Ascending aorta (tissue), 2 donors: ENCODE data around the gene COPS4. TPM values are rescaled to one million over a fixed set of nuclear protein-coding genes. Genes with fewer than 3 reads are reported as not detected.

Experiments
- DNase-seq, 2 donors: peaks; one replicate each; pipeline ENCODE4 v3.0.0-alpha.2; 2019; ENCODE audit warnings: low spot score in 2 of 2
- H3K27ac ChIP-seq, 2 donors: fragments of 200-600 bp; sonication (generic); one replicate each; pipeline ENCODE4 v1.5.1; 2016 to 2017; ENCODE audit warnings: mild to moderate bottlenecking in 1 of 2
- H3K27me3 ChIP-seq: fragments of 200-600 bp; sonication (generic); one replicate; pipeline ENCODE4 v1.5.1; 2017
- H3K36me3 ChIP-seq, 2 donors: fragments of 200-600 bp; sonication (generic); one replicate each; pipeline ENCODE4 v1.5.1; 2016
- H3K4me1 ChIP-seq, 2 donors: fragments of 200-600 bp; sonication (generic); one replicate each; pipeline ENCODE4 v1.5.1; 2016 to 2017; ENCODE audit warnings: mild to moderate bottlenecking in 1 of 2
- H3K4me3 ChIP-seq, 2 donors: fragments of 200-600 bp; sonication (generic); one replicate each; pipeline ENCODE4 v1.5.1; 2016 to 2017; ENCODE audit warnings: mild to moderate bottlenecking in 1 of 2
- H3K9me3 ChIP-seq, 2 donors: fragments of 200-600 bp; sonication (generic); one replicate each; pipeline ENCODE4 v1.5.1; 2016
- intact Hi-C: fragments of 100-400 bp; cut with DNase I; formaldehyde crosslinking; loops from one replicate; pipeline ENCODE4 v1.15.1; 2023
- total RNA-seq: library from RNA; depleted of rRNA; stranded (reverse); fragments of >200 nt; gene quantifications from one replicate; pipeline ENCODE4 v1.1.0, GENCODE V29; 2016
- TF ChIP-seq, protein P1 (sequence below), 3 experiments: fragments of 200-600 bp in 2 of 3; fragments of 450-650 bp in 1 of 3; sonication (generic) in 2 of 3; IDR thresholded peaks; one replicate each; pipeline ENCODE4 v1.5.1; 2016 to 2019; ENCODE audit warnings: antibody characterized with exemption in 3 of 3, mild to moderate bottlenecking in 1 of 3, moderate library complexity in 1 of 3

COPS4 gene
- total RNA-seq, 1 donor from 2014 or later, result 83.5 TPM

DNA sequence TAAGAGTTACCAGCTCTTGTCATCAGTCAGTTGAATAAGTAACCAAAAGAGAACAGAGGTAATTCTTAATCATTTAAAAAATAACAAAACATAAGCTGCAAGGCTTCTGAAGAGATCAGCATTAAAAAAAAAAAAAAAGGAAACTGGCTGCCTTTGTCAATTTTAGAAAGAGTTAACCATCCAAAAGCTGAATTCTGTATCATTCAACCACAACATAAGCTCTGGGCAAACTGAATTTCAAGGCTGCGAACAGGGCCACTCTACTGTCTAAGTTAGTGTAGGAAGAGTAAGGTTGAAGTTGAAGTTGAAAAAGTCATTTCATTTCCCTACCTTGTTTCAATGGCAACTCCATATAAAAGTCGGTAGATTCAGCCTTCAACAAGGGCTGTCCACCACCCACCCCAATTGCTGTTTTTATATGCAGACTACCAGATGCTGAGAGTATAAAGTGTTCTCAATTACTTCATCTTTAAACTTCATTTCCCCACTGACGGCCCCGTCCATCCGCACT, 23.2 kb upstream of the COPS4 start:
- intact Hi-C loops, result loop anchor here (1.0 to 10.0 kb wide), 7 partner anchors 111 to 1539 kb away; partner anchors contain the start of genes COQ2, HELQ, MRPS18C and RASGEF1B
- DNase-seq, result no peak
- no peaks in the 10 kb centered on the region for H3K27me3 ChIP-seq
- peaks cover 0 to 19% of the 10 kb centered on the region in 2 donors for H3K4me1 ChIP-seq
- no peaks in the 10 kb centered on the region for H3K36me3 ChIP-seq
- peak overlapping the region; percentile 78 to 88 for H3K4me3 ChIP-seq
- no peaks in the 10 kb centered on the region for H3K9me3 ChIP-seq
- peak overlapping the region; percentile 71 to 89 for H3K27ac ChIP-seq
- TF ChIP-seq, protein P1, sequence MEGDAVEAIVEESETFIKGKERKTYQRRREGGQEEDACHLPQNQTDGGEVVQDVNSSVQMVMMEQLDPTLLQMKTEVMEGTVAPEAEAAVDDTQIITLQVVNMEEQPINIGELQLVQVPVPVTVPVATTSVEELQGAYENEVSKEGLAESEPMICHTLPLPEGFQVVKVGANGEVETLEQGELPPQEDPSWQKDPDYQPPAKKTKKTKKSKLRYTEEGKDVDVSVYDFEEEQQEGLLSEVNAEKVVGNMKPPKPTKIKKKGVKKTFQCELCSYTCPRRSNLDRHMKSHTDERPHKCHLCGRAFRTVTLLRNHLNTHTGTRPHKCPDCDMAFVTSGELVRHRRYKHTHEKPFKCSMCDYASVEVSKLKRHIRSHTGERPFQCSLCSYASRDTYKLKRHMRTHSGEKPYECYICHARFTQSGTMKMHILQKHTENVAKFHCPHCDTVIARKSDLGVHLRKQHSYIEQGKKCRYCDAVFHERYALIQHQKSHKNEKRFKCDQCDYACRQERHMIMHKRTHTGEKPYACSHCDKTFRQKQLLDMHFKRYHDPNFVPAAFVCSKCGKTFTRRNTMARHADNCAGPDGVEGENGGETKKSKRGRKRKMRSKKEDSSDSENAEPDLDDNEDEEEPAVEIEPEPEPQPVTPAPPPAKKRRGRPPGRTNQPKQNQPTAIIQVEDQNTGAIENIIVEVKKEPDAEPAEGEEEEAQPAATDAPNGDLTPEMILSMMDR (IDR thresholded peaks at IDR 0.05), result no peak

DNA sequence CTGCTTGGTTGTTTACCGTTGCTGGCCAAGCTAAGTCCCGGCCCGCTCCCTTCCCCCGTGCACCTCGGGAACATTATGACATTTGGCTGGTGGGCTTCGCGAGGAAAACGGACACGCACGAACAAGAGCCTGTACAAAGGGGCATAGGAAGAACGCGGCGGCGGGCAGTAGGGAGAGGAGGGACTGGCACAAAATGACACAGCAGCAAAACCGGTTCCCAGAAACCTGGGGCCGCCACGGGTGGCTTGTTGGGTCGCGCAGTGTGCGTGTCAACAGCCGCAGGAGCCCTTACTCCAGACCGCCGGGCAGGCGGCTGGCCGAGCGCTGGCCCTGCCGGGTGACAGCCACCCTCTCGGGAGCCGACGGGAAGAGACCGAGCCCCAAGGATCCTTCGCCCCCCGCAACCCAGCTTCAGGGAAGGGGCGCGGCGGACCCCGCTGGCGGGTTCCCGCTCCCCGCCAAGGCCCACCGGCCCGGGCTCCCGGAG, 22.7 kb upstream of the COPS4 start:
- no peaks in the 10 kb centered on the region for H3K36me3 ChIP-seq
- peak overlapping the region; percentile 71 to 89 for H3K27ac ChIP-seq
- TF ChIP-seq, protein P1 (IDR thresholded peaks at IDR 0.05), result no peak
- H3K9me3 ChIP-seq, result no peaks in the 10 kb centered on the region
- peak overlapping the region; percentile 78 to 88 for H3K4me3 ChIP-seq
- H3K4me1 ChIP-seq, result peaks cover 0 to 19% of the 10 kb centered on the region in 2 donors
- no peaks in the 10 kb centered on the region for H3K27me3 ChIP-seq
- DNase-seq, result peak in 1 of 2 donors; percentile 71
- intact Hi-C loops, result loop anchor here (1.0 to 10.0 kb wide), 7 partner anchors 111 to 1540 kb away; partner anchors contain the start of genes COQ2, HELQ, MRPS18C and RASGEF1B

DNA sequence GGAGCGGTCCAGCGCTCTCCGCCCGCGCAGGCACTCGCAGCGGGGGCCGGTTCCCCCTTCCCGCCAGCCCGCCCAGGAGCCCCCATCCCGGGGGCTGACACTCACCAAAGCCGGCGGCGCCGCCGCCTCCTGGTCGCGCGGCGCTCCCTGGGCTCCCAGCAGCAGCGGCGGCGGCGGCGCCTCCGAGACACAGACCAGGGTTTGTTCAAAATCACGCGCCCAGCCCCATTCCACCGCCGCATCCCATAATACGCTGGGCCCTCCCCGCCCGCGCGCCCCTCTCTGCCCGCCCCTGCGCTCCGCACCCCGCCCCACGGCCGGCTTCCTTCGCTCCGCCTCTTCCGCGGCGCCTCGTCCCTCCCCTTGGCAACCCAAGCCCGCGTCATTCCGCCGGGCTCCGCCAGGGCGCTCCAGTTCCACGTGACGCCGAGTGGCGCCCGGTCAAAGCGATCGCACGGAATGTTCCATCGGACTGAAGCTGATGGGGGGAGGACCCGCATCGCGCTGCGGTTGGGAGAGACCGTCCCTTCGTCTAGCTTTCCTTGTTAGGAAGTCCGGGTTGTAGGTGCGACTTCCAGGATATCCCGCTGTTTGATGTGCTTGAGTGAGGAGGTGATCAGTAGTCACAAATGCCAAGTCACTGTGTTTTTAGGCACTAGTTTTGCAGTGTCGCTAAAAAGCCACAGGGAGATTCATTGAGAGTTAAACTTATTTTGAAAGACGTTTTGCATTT, 22.1 kb upstream of the COPS4 start:
- Histone ChIP-seq H3K27ac (peak overlapping the region; percentile 71 to 89), H3K4me1 (peaks cover 0 to 19% of the 10 kb centered on the region in 2 donors), H3K4me3 (peak overlapping the region; percentile 78 to 88), H3K9me3 (no peaks in the 10 kb centered on the region), H3K27me3 (no peaks in the 10 kb centered on the region), H3K36me3 (no peaks in the 10 kb centered on the region)
- TF ChIP-seq, protein P1 (IDR thresholded peaks at IDR 0.05), result peak; percentile 60 to 70 (median 63)
- peak; percentile 75 to 97 for DNase-seq
- intact Hi-C loops, result loop anchor here (1.0 to 10.0 kb wide), 8 partner anchors 22 to 1541 kb away; partner anchors contain the start of genes COPS4, COQ2, HELQ and MRPS18C

DNA sequence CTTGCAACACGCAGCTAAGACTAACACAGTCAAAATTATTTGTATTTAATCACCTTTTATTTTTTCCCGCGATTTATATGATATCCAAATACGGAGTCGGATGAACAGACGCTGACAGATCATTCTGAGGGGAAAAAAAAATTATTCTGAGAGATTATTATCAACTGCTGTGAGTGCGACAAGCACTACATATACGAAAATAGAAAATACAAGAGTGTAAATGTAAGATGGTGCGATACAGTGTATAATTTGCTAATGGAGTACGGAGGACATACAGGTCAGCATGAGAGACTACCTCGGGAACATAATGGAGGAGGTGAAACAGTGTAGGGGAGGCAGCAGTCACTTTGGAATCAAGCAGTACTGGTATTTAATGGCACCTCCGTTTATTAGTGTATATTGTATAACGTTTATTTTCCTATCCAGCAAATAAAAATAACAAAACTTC, 21.5 kb upstream of the COPS4 start:
- intact Hi-C loops, result loop anchor here (1.0 to 10.0 kb wide), 6 partner anchors 22 to 1541 kb away; partner anchors contain the start of genes COPS4, HELQ, MRPS18C and RASGEF1B
- TF ChIP-seq, protein P1 (IDR thresholded peaks at IDR 0.05), result no peak
- H3K27me3 ChIP-seq, result no peaks in the 10 kb centered on the region
- DNase-seq, result no peak
- peaks cover 0 to 15% of the 10 kb centered on the region in 2 donors for H3K4me1 ChIP-seq
- no peaks in the 10 kb centered on the region for H3K9me3 ChIP-seq
- peak overlapping the region; percentile 78 to 88 for H3K4me3 ChIP-seq
- H3K36me3 ChIP-seq, result no peaks in the 10 kb centered on the region
- peak overlapping the region; percentile 48 to 71 for H3K27ac ChIP-seq

DNA sequence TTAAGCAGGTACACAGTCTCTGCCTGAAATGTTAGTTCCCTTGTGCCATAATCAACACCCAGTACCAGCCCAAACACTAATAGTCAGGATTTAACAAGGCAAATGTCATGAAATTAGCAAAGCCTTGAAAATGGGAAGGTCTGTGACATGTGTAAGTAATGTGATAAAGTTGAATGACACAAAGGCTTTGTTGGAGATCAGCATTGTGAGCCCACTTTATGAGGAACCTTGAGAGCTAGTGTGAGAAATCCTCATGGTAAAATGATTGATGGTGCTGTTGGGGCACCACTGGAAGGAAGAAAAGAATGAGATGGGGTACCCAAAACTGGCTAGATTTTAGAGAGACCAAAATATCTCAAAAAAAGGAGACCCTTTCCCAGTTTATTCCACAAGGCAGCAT, 21.1 kb upstream of the COPS4 start:
- Histone ChIP-seq H3K4me3 (peak overlapping the region; percentile 78 to 88), H3K4me1 (peaks cover 0 to 12% of the 10 kb centered on the region in 2 donors), H3K27me3 (no peaks in the 10 kb centered on the region), H3K9me3 (no peaks in the 10 kb centered on the region), H3K27ac (peak overlapping the region in 1 of 2 donors; percentile 28), H3K36me3 (no peaks in the 10 kb centered on the region)
- TF ChIP-seq, protein P1 (IDR thresholded peaks at IDR 0.05), result no peak
- no peak for DNase-seq
- intact Hi-C loops, result loop anchor here (1.0 to 10.0 kb wide), 6 partner anchors 21 to 1542 kb away; partner anchors contain the start of genes COPS4, HELQ, MRPS18C and RASGEF1B
